HG02678 (cell line): ENCODE data around the gene SCN5A.

ENCODE experiments used
- ATAC-seq: cut with Tn5 transposase; IDR thresholded peaks from one replicate; pipeline ENCODE4 v1.9.1; 2021; ENCODE audit warnings: mild to moderate bottlenecking, moderate library complexity; ENCODE audit not compliant: unreplicated experiment

Gene SCN5A

GRCh38 chr3:38563886-38564270 is 85.6 kb downstream of the SCN5A start:
- ATAC-seq = no peak

- no peak for ATAC-seq
Observed at GRCh38 chr3:38563070-38563885, 86.2 kb downstream of the SCN5A start.

GRCh38 chr3:38562467-38562925 is 87.0 kb downstream of the SCN5A start:
- ATAC-seq = no peak

DNA sequence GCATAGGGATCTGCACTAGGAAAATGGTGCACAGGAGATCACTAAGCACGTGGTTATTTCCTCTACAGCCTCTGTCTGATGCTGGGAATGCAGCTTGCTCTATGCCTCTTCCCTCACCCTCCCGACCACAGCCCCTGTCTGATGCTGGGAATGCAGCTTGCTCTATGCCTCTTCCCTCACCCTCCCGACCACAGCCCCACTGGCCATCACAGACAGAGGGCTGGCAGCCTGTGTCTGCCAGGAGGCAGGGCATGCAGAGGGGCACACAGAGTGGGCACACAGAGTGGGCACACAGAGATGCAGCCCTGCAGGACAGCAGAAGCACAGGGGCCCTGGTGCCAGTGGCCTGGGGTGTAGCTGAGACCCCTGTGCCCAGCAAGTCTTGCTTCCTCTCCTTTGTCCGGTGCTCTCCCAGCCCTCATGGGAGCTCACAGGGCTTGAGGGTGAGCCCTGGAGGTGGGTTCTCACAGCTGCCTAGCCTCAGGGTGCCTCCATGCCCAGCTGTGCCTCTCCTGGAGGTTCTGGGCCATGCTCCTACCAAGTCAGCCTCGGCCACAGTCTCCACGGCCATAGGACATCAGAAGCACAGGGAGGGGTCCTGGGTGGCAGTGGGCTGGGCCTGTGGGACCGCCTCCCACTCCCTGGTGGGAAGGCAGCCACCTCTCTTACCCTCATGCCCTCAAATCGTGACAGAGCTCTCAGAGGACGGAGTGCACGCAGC is 87.6 kb downstream of the SCN5A start:
- ATAC-seq = no peak

GRCh38 chr3:38560996-38561717 is 88.3 kb downstream of the SCN5A start:
- ATAC-seq = no peak

- no peak for ATAC-seq
Observed at GRCh38 chr3:38560284-38560683, 89.2 kb downstream of the SCN5A start.

- ATAC-seq = no peak
Observed at GRCh38 chr3:38558864-38559263, 90.6 kb downstream of the SCN5A start.

- ATAC-seq = no peak
Observed at GRCh38 chr3:38556640-38557358, 92.7 kb downstream of the SCN5A start.

DNA sequence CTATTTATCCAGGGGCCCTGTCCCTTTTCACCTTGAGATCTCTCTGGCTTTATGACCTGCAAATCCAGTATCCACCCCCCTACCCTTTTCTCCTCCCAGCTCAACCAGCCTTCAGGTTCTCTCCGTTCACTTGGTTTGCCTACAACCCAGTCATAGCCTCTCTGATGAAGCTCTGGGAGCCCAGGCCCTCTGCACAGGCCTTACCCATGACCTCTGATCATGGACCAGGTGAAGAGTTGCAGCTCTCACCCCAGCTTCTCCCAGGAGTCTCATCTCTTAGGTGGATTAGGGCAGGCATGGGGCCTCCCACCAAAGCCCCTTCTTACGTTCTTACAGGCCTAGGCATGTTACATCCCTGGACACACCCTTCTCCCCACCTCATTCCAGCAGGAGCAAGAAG is 93.6 kb downstream of the SCN5A start:
- ATAC-seq = no peak

GRCh38 chr3:38555149-38555840 is 94.2 kb downstream of the SCN5A start:
- no peak for ATAC-seq

GRCh38 chr3:38554127-38554827 is 95.2 kb downstream of the SCN5A start:
- ATAC-seq = no peak

DNA sequence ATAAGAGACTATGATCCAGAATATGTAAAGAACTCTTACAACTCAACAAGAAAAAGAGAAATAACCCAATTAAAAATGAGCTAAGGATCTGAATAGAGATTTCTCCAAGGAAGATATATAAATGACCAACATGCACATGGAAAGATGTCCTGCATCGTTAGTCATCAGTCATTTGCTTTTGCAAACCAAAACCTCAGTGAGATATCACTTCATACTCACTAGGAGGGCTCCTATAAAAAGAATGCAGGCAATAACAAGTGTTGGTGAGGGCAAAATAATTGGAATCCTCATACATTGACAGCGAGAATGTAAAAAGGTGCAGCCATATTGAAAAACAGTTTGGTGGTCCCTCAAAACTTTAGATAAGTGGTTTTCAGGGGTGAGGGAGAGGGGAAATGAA is 96.4 kb downstream of the SCN5A start:
- no peak for ATAC-seq

GRCh38 chr3:38552364-38552763 is 97.1 kb downstream of the SCN5A start:
- ATAC-seq = no peak

GRCh38 chr3:38551026-38551832 is 98.3 kb downstream of the SCN5A start:
- ATAC-seq = no peak

GRCh38 chr3:38549957-38550840 is 99.3 kb downstream of the SCN5A start:
- ATAC-seq = no peak

DNA sequence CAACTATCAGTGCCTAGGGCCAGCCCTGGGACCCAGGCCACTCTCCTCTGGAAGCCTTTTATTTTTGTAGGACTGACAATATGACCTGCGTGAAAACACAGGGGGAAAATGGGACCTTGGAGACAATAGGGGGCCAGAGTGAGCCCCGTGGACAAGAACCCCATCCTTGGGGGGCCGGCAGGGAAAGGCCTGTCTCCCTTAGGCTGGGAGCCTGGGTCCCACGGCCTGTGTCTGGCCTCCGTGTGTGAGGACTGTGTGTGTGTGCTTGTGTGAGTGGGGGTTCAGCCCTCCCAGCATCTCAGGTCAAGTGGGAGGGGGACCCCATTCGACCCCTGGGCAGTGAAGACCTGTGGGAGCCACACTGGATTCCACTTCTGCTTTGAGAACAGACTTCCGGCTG is 100.0 kb downstream of the SCN5A start:
- no peak for ATAC-seq

DNA sequence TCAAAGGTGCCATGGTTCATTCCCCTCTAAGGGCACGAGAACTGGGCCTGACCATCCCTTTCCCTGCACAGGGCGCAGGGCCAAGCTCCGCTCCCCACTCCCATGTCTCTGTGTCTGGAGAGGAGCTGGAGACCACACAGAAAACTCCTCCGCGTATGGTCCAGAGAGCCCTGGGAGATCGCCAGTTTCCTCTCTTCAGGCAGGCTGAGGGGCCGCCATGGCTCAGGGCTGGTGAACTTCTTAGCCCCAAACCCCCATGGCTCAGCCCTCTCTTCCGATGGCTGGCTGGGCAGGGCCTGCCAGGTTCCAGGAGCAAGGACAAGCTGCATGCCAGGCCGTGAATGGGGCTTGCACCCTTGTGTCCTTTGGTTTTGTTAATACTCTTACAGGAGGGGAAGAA is 100.4 kb downstream of the SCN5A start:
- no peak for ATAC-seq
